ENCODE results near the gene KRTAP17-1.

GRCh38 chr17:41347869-41348760, 32.6 kb upstream of the KRTAP17-1 start:
- TF ChIP-seq, protein P1, sequence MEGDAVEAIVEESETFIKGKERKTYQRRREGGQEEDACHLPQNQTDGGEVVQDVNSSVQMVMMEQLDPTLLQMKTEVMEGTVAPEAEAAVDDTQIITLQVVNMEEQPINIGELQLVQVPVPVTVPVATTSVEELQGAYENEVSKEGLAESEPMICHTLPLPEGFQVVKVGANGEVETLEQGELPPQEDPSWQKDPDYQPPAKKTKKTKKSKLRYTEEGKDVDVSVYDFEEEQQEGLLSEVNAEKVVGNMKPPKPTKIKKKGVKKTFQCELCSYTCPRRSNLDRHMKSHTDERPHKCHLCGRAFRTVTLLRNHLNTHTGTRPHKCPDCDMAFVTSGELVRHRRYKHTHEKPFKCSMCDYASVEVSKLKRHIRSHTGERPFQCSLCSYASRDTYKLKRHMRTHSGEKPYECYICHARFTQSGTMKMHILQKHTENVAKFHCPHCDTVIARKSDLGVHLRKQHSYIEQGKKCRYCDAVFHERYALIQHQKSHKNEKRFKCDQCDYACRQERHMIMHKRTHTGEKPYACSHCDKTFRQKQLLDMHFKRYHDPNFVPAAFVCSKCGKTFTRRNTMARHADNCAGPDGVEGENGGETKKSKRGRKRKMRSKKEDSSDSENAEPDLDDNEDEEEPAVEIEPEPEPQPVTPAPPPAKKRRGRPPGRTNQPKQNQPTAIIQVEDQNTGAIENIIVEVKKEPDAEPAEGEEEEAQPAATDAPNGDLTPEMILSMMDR (IDR thresholded peaks at IDR 0.05) = no peak
- no peak for TF ChIP-seq POLR2A (IDR thresholded peaks at IDR 0.05)

Measured in adrenal gland (tissue), 5 donors.